Epithelial cell of proximal tubule (primary cell): Measurements from ENCODE around the gene MED13L. TPM values are rescaled to one million over a fixed set of nuclear protein-coding genes. Genes with fewer than 3 reads are reported as not detected.

Source experiments
- DNase-seq: peaks from one replicate; pipeline ENCODE4 v3.0.0-alpha.2; 2011; ENCODE audit warnings: low read depth
- H3K4me3 ChIP-seq: 2 replicates; pipeline ENCODE4 v1.5.1; 2011; ENCODE audit warnings: low read depth, mild to moderate bottlenecking, low read length
- CTCF ChIP-seq: conservative IDR thresholded peaks from 2 replicates; pipeline ENCODE4 v1.5.1; 2012; ENCODE audit warnings: low read depth, mild to moderate bottlenecking, low read length
- total RNA-seq: library from RNA; depleted of rRNA; stranded (reverse); fragments of >200 nt; gene quantifications from 2 replicates; pipeline ENCODE4 v1.2.3, GENCODE V29; 2015

Gene MED13L
- total RNA-seq, 1 donor from 2014 or later = 37.9 TPM

GRCh38 chr12:116303929-116304328 is 26.4 kb upstream of the MED13L start:
- H3K4me3 ChIP-seq = no peak overlapping the region
- DNase-seq = no peak
- no peak for TF ChIP-seq CTCF

DNA sequence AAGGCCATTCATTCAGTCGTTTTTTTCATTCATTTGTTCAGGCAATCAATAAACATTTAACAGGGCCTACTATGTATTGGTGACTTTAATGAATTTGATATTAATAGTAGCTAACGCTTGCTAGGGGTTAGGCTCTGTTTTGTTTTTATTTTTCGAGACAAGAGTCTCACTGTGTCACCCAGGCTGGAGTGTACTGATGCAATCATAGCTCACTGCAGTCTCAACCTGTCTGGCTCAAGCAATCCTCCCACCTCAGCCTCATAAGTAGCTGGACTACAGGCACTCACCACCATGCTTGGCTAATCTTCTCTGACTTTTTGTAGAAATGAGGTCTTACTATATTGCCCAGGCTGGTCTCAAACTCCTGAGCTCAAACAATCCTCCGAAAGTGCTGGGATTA is 25.6 kb upstream of the MED13L start:
- no peak for DNase-seq
- H3K4me3 ChIP-seq = no peak overlapping the region
- no peak for TF ChIP-seq CTCF

- no peak overlapping the region for H3K4me3 ChIP-seq
- TF ChIP-seq CTCF = no peak
- DNase-seq = no peak
Measured at GRCh38 chr12:116302166-116303058, 24.9 kb upstream of the MED13L start.

GRCh38 chr12:116301621-116302020 is 24.1 kb upstream of the MED13L start:
- no peak for DNase-seq
- no peak for TF ChIP-seq CTCF
- no peak overlapping the region for H3K4me3 ChIP-seq

DNA sequence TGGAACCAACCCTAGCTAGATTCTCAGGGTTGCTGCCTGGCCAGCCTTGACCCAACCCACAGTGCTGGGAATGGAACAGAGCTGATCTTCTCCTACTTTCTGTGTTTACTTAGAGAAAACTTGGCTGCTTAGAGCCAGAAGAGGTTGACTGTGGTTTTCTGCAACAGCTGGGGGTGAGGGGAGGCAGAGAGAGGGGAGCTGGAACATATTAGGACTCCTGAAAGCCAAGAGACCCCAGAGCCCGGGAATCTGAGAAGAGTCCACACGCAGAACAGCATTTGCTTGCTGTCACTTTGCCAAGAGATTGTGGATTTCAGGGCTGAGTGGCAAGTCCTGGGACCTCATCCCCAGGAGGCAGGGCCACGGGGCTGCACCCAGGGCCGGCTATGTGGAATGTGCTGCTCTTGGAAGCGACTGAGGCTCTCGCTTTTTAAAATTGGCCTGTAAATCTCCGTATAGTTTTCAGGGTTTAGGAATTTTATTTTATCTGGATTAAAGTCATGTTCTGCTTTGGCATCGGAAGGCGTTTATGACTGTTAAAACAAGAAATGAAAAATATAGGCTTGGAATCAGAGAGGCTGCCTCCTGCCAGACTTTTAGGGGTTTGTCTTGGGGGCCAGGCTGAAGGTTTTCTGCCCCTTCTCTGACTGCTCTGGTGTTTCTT is 22.3 kb upstream of the MED13L start:
- TF ChIP-seq CTCF = no peak
- H3K4me3 ChIP-seq = no peak overlapping the region
- DNase-seq = no peak

- no peak for TF ChIP-seq CTCF
- H3K4me3 ChIP-seq = no peak overlapping the region
- DNase-seq = no peak
Measured at GRCh38 chr12:116299064-116299463, 21.6 kb upstream of the MED13L start.

- no peak overlapping the region for H3K4me3 ChIP-seq
- no peak for DNase-seq
- no peak for TF ChIP-seq CTCF
Measured at GRCh38 chr12:116298578-116298977, 21.1 kb upstream of the MED13L start.
